GM12873 (cell line): Measurements from ENCODE around the gene PLA2G15.

Experiments
- CTCF ChIP-seq: IDR thresholded peaks from 2 replicates; pipeline ENCODE4 v1.5.1; 2012; ENCODE audit warnings: low read depth, mild to moderate bottlenecking, moderate library complexity, low read length, control low read depth; ENCODE audit not compliant: insufficient read depth; ENCODE audit errors: missing control alignments

Gene PLA2G15

GRCh38 chr16:68237243-68238028 is 7.7 kb upstream of the PLA2G15 start:
- TF ChIP-seq CTCF, result peak; percentile 6

- TF ChIP-seq CTCF, result no peak
Measured at GRCh38 chr16:68238029-68238345, 7.2 kb upstream of the PLA2G15 start.

- TF ChIP-seq CTCF, result no peak
Measured at GRCh38 chr16:68242085-68242484, 3.1 kb upstream of the PLA2G15 start.

GRCh38 chr16:68242926-68243858 is 2.0 kb upstream of the PLA2G15 start:
- no peak for TF ChIP-seq CTCF

- no peak for TF ChIP-seq CTCF
Measured at GRCh38 chr16:68244481-68244902, 681 bp upstream of the PLA2G15 start.

- no peak for TF ChIP-seq CTCF
Measured at GRCh38 chr16:68246121-68246520, 948 bp downstream of the PLA2G15 start.

GRCh38 chr16:68246666-68247065 is 1.5 kb downstream of the PLA2G15 start:
- TF ChIP-seq CTCF, result no peak
